ENCODE measurements around the gene ATRN. TPM values are rescaled to one million over a fixed set of nuclear protein-coding genes. Genes with fewer than 3 reads are reported as not detected.

Gene ATRN
- total RNA-seq, 1 donor from 2014 or later: 30.6 TPM

GRCh38 chr20:3479025-3479424 lies 8.2 kb downstream of the ATRN start:
- Histone ChIP-seq H3K36me3 (ENCODE audit: control insufficient read depth, insufficient read depth, low read length) (no peaks in the 10 kb centered on the region), H3K4me3 (ENCODE audit: low read depth, low read length) (no peak overlapping the region), H3K27me3 (ENCODE audit: control insufficient read depth, insufficient read depth, low read length) (no peaks in the 10 kb centered on the region)
- TF ChIP-seq CTCF (IDR thresholded peaks at IDR 0.05; ENCODE audit: insufficient read depth, low read length, poor library complexity, severe bottlenecking): no peak
- DNase-seq (ENCODE audit: low read depth): no peak

GRCh38 chr20:3479759-3480615 lies 9.2 kb downstream of the ATRN start:
- DNase-seq (ENCODE audit: low read depth): no peak
- Histone ChIP-seq H3K4me3 (ENCODE audit: low read depth, low read length) (no peak overlapping the region), H3K27me3 (ENCODE audit: control insufficient read depth, insufficient read depth, low read length) (no peaks in the 10 kb centered on the region), H3K36me3 (ENCODE audit: control insufficient read depth, insufficient read depth, low read length) (no peaks in the 10 kb centered on the region)
- no peak for TF ChIP-seq CTCF (IDR thresholded peaks at IDR 0.05; ENCODE audit: insufficient read depth, low read length, poor library complexity, severe bottlenecking)

GRCh38 chr20:3483309-3483708 lies 12.5 kb downstream of the ATRN start:
- H3K36me3 ChIP-seq (ENCODE audit: control insufficient read depth, insufficient read depth, low read length): no peaks in the 10 kb centered on the region
- no peak for DNase-seq (ENCODE audit: low read depth)
- no peak for TF ChIP-seq CTCF (IDR thresholded peaks at IDR 0.05; ENCODE audit: insufficient read depth, low read length, poor library complexity, severe bottlenecking)
- H3K4me3 ChIP-seq (ENCODE audit: low read depth, low read length): no peak overlapping the region
- H3K27me3 ChIP-seq (ENCODE audit: control insufficient read depth, insufficient read depth, low read length): no peaks in the 10 kb centered on the region

DNA sequence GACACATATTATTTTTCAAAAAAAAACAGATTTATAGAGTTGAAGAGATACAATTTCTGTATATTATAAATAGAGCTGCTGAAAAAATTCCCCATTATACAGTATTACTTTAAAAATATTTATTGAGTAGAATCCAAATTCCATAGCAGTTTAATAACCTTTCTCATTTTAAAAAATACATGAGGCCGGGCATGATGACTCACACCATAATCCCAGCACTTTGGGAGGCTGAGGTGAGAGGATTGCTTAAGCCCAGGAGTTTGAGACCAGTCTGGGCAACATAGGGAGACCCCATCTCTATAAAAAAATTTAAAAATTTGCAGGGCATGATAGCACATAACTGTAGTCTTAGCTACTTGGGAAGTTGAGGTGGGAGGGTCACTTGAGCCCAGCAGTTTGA lies 13.0 kb downstream of the ATRN start:
- Histone ChIP-seq H3K36me3 (ENCODE audit: control insufficient read depth, insufficient read depth, low read length) (no peaks in the 10 kb centered on the region), H3K27me3 (ENCODE audit: control insufficient read depth, insufficient read depth, low read length) (no peaks in the 10 kb centered on the region), H3K4me3 (ENCODE audit: low read depth, low read length) (no peak overlapping the region)
- TF ChIP-seq CTCF (IDR thresholded peaks at IDR 0.05; ENCODE audit: insufficient read depth, low read length, poor library complexity, severe bottlenecking): no peak
- DNase-seq (ENCODE audit: low read depth): no peak

- no peaks in the 10 kb centered on the region for H3K36me3 ChIP-seq (ENCODE audit: control insufficient read depth, insufficient read depth, low read length)
- no peak overlapping the region for H3K4me3 ChIP-seq (ENCODE audit: low read depth, low read length)
- no peaks in the 10 kb centered on the region for H3K27me3 ChIP-seq (ENCODE audit: control insufficient read depth, insufficient read depth, low read length)
- no peak for TF ChIP-seq CTCF (IDR thresholded peaks at IDR 0.05; ENCODE audit: insufficient read depth, low read length, poor library complexity, severe bottlenecking)
- DNase-seq (ENCODE audit: low read depth): no peak
Measured at GRCh38 chr20:3485913-3486312, 15.1 kb downstream of the ATRN start.

DNA sequence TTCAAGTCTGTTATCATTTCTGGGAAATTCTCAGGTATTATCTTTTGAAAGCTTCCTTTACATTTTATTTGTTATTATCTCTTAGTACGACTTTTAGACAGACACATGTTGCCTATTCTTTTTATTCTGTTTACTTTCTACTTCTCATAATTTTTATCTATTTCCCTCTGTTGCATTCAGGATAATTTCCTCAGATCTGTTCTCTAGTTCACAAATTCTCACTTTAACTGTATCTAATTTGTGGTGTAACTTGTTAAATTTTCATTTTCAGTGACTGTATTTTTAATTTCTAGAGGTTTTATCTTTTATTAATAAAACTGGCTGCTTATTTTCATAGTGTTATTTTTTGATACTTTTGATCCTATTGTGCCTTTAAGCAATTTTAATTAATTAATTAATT lies 16.0 kb downstream of the ATRN start:
- no peaks in the 10 kb centered on the region for H3K36me3 ChIP-seq (ENCODE audit: control insufficient read depth, insufficient read depth, low read length)
- no peak for TF ChIP-seq CTCF (IDR thresholded peaks at IDR 0.05; ENCODE audit: insufficient read depth, low read length, poor library complexity, severe bottlenecking)
- H3K27me3 ChIP-seq (ENCODE audit: control insufficient read depth, insufficient read depth, low read length): no peaks in the 10 kb centered on the region
- H3K4me3 ChIP-seq (ENCODE audit: low read depth, low read length): no peak overlapping the region
- DNase-seq (ENCODE audit: low read depth): no peak

All from kidney epithelial cell (primary cell).